CD1c-positive myeloid dendritic cell (primary cell): ENCODE data around the gene DNAJC16.
"Not testable (repeated sequence)": the region's sequence is repeated elsewhere in the genome, so short reads cannot be mapped to it uniquely, and the experiment has no call there.

Experiments used
- DNase-seq: peaks from one replicate; pipeline ENCODE4 v3.0.0-alpha.2; 2016; ENCODE audit errors: extremely low spot score

The DNAJC16 gene

GRCh38 chr1:15507278-15507677, 19.4 kb upstream of the DNAJC16 start:
- DNase-seq, result no peak

- no peak for DNase-seq
Measured at GRCh38 chr1:15508700-15509487, 17.8 kb upstream of the DNAJC16 start.

GRCh38 chr1:15509586-15509985, 17.1 kb upstream of the DNAJC16 start:
- DNase-seq, result no peak

GRCh38 chr1:15510611-15511405, 15.8 kb upstream of the DNAJC16 start:
- no peak for DNase-seq

- DNase-seq, result no peak
Measured at GRCh38 chr1:15513192-15513591, 13.5 kb upstream of the DNAJC16 start.

GRCh38 chr1:15513919-15514318, 12.7 kb upstream of the DNAJC16 start:
- DNase-seq, result no peak

GRCh38 chr1:15514557-15514956, 12.1 kb upstream of the DNAJC16 start:
- not testable (repeated sequence) for DNase-seq

- peak; percentile 83 for DNase-seq
Measured at GRCh38 chr1:15515022-15515663, 11.5 kb upstream of the DNAJC16 start.

- no peak for DNase-seq
Measured at GRCh38 chr1:15519625-15520024, 7.0 kb upstream of the DNAJC16 start.

- peak; percentile 43 for DNase-seq
Measured at GRCh38 chr1:15521206-15521906, 5.3 kb upstream of the DNAJC16 start.

- no peak for DNase-seq
Measured at GRCh38 chr1:15522551-15522950, 4.1 kb upstream of the DNAJC16 start.

- peak; percentile 64 for DNase-seq
Measured at GRCh38 chr1:15523104-15524020, 3.3 kb upstream of the DNAJC16 start.

- no peak for DNase-seq
Measured at GRCh38 chr1:15524021-15524282, 2.7 kb upstream of the DNAJC16 start, which contains the start of gene CASP9. Gene CASP9 (minus strand): TSS chr1:15524215. CDS start chr1:15524200, 15 bp downstream.

- peak; percentile 99 for DNase-seq
Measured at GRCh38 chr1:15524283-15525049, 2.2 kb upstream of the DNAJC16 start.

- peak; percentile 99 for DNase-seq
Measured at GRCh38 chr1:15525050-15526020, 1.3 kb upstream of the DNAJC16 start.

- DNase-seq, result no peak
Measured at GRCh38 chr1:15526021-15526489, 593 bp upstream of the DNAJC16 start.

GRCh38 chr1:15531003-15531402, 4.4 kb downstream of the DNAJC16 start:
- no peak for DNase-seq

GRCh38 chr1:15531682-15532081, 5.0 kb downstream of the DNAJC16 start:
- peak; percentile 31 for DNase-seq

- no peak for DNase-seq
Measured at GRCh38 chr1:15538771-15539170, 12.1 kb downstream of the DNAJC16 start.
